Limb (tissue), 2 donors: Measurements from ENCODE around the gene ARL6IP4.

Source experiments
- DNase-seq, 2 donors: peaks; one replicate each; pipeline ENCODE4 v3.0.0-alpha.2; 2016; ENCODE audit errors: extremely low spot score in 2 of 2

Gene ARL6IP4

GRCh38 chr12:122977655-122978392, 2.7 kb upstream of the ARL6IP4 start:
- no peak for DNase-seq

GRCh38 chr12:122978507-122978955, 1.9 kb upstream of the ARL6IP4 start:
- DNase-seq: no peak

GRCh38 chr12:122979001-122979907, 1.2 kb upstream of the ARL6IP4 start:
- no peak for DNase-seq

GRCh38 chr12:122979908-122980182, 636 bp upstream of the ARL6IP4 start:
- no peak for DNase-seq

GRCh38 chr12:122981036-122981471, 573 bp downstream of the ARL6IP4 start:
- no peak for DNase-seq

- no peak for DNase-seq
Observed at GRCh38 chr12:122981587-122982476, 1.4 kb downstream of the ARL6IP4 start.

- DNase-seq: no peak
Observed at GRCh38 chr12:122982477-122982815, 2.0 kb downstream of the ARL6IP4 start.

GRCh38 chr12:122982963-122983788, 2.7 kb downstream of the ARL6IP4 start:
- no peak for DNase-seq

GRCh38 chr12:122983789-122984515, 3.5 kb downstream of the ARL6IP4 start:
- no peak for DNase-seq

- peak in 1 of 2 donors; percentile 21 for DNase-seq
Observed at GRCh38 chr12:122984612-122985337, 4.3 kb downstream of the ARL6IP4 start.

GRCh38 chr12:122985338-122986257, 5.1 kb downstream of the ARL6IP4 start:
- DNase-seq: no peak

- no peak for DNase-seq
Observed at GRCh38 chr12:122986258-122986871, 5.9 kb downstream of the ARL6IP4 start.

GRCh38 chr12:122987086-122987951, 6.8 kb downstream of the ARL6IP4 start:
- no peak for DNase-seq

- no peak for DNase-seq
Observed at GRCh38 chr12:122988036-122988435, 7.6 kb downstream of the ARL6IP4 start.

- no peak for DNase-seq
Observed at GRCh38 chr12:122988612-122989212, 8.2 kb downstream of the ARL6IP4 start.

- DNase-seq: no peak
Observed at GRCh38 chr12:122989225-122989839, 8.9 kb downstream of the ARL6IP4 start.
